Measurements from ENCODE around the gene CUL1.

DNA sequence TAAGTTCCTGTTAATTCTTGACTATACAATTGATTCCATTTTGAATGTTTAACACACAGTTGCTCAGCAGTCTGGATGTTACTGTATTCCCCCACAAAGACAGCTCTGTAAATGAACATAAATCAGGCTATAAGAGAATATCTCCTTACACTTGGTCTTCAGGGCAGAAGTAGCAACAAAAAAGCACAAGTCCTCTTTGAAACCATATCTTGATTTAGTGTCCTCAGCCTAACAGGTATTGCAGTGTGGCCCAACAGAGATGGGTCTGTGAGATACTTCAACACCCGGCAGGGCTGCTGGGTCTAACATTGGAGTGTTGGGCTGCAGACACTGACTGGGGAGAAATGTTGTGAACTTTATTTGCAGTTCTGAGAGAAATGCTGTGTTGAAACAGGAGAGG is 75.8 kb downstream of the CUL1 start:
- TF ChIP-seq, protein P1, sequence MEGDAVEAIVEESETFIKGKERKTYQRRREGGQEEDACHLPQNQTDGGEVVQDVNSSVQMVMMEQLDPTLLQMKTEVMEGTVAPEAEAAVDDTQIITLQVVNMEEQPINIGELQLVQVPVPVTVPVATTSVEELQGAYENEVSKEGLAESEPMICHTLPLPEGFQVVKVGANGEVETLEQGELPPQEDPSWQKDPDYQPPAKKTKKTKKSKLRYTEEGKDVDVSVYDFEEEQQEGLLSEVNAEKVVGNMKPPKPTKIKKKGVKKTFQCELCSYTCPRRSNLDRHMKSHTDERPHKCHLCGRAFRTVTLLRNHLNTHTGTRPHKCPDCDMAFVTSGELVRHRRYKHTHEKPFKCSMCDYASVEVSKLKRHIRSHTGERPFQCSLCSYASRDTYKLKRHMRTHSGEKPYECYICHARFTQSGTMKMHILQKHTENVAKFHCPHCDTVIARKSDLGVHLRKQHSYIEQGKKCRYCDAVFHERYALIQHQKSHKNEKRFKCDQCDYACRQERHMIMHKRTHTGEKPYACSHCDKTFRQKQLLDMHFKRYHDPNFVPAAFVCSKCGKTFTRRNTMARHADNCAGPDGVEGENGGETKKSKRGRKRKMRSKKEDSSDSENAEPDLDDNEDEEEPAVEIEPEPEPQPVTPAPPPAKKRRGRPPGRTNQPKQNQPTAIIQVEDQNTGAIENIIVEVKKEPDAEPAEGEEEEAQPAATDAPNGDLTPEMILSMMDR (IDR thresholded peaks at IDR 0.05; ENCODE audit: borderline replicate concordance, extremely low read depth, low read length, poor library complexity, severe bottlenecking): no peak
- no peak for TF ChIP-seq EZH2 (IDR thresholded peaks at IDR 0.05; ENCODE audit: borderline replicate concordance, low read depth, low read length, severe bottlenecking)

Measured in DND-41 (cell line).